ENCODE measurements around the gene PRDX4. TPM values are rescaled to one million over a fixed set of nuclear protein-coding genes. Genes with fewer than 3 reads are reported as not detected.

The PRDX4 gene
- 213 and 381 TPM in 2 replicates for total RNA-seq

DNA sequence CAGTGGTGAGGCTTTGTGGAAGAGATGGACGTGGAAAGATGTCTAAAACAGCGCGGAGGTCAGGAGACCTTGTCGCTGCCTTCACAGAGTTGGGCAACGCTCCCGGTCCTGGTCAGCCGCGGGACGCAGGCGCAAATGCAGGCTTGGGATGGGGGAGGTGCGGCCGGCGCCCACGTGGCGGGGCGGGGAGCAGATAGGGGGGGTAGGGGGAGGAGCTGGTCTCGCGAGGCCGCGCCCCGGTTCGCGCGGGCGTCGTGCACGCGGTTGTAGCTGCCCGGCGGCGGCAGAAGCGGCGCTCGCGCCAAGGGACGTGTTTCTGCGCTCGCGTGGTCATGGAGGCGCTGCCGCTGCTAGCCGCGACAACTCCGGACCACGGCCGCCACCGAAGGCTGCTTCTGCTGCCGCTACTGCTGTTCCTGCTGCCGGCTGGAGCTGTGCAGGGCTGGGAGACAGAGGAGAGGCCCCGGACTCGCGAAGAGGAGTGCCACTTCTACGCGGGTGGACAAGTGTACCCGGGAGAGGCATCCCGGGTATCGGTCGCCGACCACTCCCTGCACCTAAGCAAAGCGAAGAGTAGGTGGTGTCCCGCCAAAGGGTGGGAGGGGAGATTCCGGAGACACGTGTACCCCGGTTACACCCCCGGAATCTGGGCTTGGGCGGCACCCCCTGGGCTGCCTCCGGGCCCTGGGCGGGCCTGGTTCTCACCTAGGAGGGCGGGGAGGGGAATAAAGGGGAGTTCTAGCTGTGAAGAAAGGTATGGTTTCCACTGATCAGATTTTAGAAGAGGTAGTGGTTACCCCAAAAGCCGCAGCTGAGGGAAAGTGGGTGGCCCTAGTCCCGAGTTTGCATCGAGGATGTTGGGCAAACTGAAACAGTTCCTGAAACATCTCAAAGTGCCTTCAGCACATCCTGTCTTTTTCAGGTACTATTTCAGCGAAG lies at the start of gene PRDX4:
Gene PRDX4 (plus strand): TSS at position 255 of the 939 bp plus-strand sequence. CDS start 78 bp downstream, at position 333.

Other genes starting within 250 kb of the PRDX4 start
- 27.1 and 44.7 TPM in 2 replicates for gene ACOT9, start 75.8 kb downstream of the PRDX4 start, total RNA-seq
- gene SAT1, start 115.7 kb downstream of the PRDX4 start, total RNA-seq, result 174 and 545 TPM in 2 replicates
- gene APOO, start 240.4 kb downstream of the PRDX4 start, total RNA-seq, result 7.9 and 15.5 TPM in 2 replicates
- under 0.01 TPM in 1 of 2 replicates, not detected in the other for gene CXorf58, start 240.5 kb downstream of the PRDX4 start, total RNA-seq